ENCODE measurements around the gene FEM1C. TPM values are rescaled to one million over a fixed set of nuclear protein-coding genes. Genes with fewer than 3 reads are reported as not detected.

The FEM1C gene
- total RNA-seq, 2 donors from 2014 or later, result 20.2 to 39.2 TPM

- H3K4me3 ChIP-seq, result no peak overlapping the region
- H3K27me3 ChIP-seq, result no peaks in the 10 kb centered on the region
- no peak overlapping the region for H3K9ac ChIP-seq (ENCODE audit: low read depth in 2 of 2, low read length in 2 of 2)
- no peak for DNase-seq
- no peaks in the 10 kb centered on the region for H3K4me1 ChIP-seq
- no peak for TF ChIP-seq CTCF (IDR thresholded peaks at IDR 0.05)
- H3K27ac ChIP-seq, result no peak overlapping the region
- no peaks in the 10 kb centered on the region for H3K9me3 ChIP-seq
- H3K36me3 ChIP-seq, result no peaks in the 10 kb centered on the region
- intact Hi-C loops (cut with DNase I), result no loop called here
These were observed 30.4 kb downstream of the FEM1C start for GRCh38 chr5:115514220-115514619.

- Histone ChIP-seq H3K4me3 (no peak overlapping the region), H3K4me1 (no peaks in the 10 kb centered on the region), H3K9ac (ENCODE audit: low read depth in 2 of 2, low read length in 2 of 2) (no peak overlapping the region), H3K36me3 (no peaks in the 10 kb centered on the region), H3K27me3 (no peaks in the 10 kb centered on the region), H3K9me3 (no peaks in the 10 kb centered on the region), H3K27ac (no peak overlapping the region)
- intact Hi-C loops (cut with DNase I), result no loop called here
- TF ChIP-seq CTCF (IDR thresholded peaks at IDR 0.05), result no peak
- no peak for DNase-seq
These were observed 32.9 kb downstream of the FEM1C start for GRCh38 chr5:115511632-115512031.

- no peaks in the 10 kb centered on the region for H3K36me3 ChIP-seq
- no peak overlapping the region for H3K27ac ChIP-seq
- no peaks in the 10 kb centered on the region for H3K27me3 ChIP-seq
- no peak overlapping the region for H3K4me3 ChIP-seq
- no peak for DNase-seq
- no peak for TF ChIP-seq CTCF (IDR thresholded peaks at IDR 0.05)
- H3K9me3 ChIP-seq, result no peaks in the 10 kb centered on the region
- H3K9ac ChIP-seq (ENCODE audit: low read depth in 2 of 2, low read length in 2 of 2), result no peak overlapping the region
- H3K4me1 ChIP-seq, result no peaks in the 10 kb centered on the region
- intact Hi-C loops (cut with DNase I), result no loop called here
These were observed 34.4 kb downstream of the FEM1C start for GRCh38 chr5:115510145-115510645.

GRCh38 chr5:115509547-115509946, 35.0 kb downstream of the FEM1C start:
- no peak for TF ChIP-seq CTCF (IDR thresholded peaks at IDR 0.05)
- no peak for DNase-seq
- no peak overlapping the region for H3K9ac ChIP-seq (ENCODE audit: low read depth in 2 of 2, low read length in 2 of 2)
- no peak overlapping the region for H3K27ac ChIP-seq
- H3K27me3 ChIP-seq, result no peaks in the 10 kb centered on the region
- intact Hi-C loops (cut with DNase I), result no loop called here
- no peaks in the 10 kb centered on the region for H3K4me1 ChIP-seq
- no peak overlapping the region for H3K4me3 ChIP-seq
- no peaks in the 10 kb centered on the region for H3K36me3 ChIP-seq
- H3K9me3 ChIP-seq, result no peaks in the 10 kb centered on the region

GRCh38 chr5:115507681-115508080, 36.9 kb downstream of the FEM1C start:
- no peaks in the 10 kb centered on the region for H3K36me3 ChIP-seq
- no peaks in the 10 kb centered on the region for H3K9me3 ChIP-seq
- no peaks in the 10 kb centered on the region for H3K27me3 ChIP-seq
- no peak overlapping the region for H3K9ac ChIP-seq (ENCODE audit: low read depth in 2 of 2, low read length in 2 of 2)
- no peak for DNase-seq
- no peaks in the 10 kb centered on the region for H3K4me1 ChIP-seq
- no peak overlapping the region for H3K27ac ChIP-seq
- intact Hi-C loops (cut with DNase I), result no loop called here
- H3K4me3 ChIP-seq, result no peak overlapping the region
- no peak for TF ChIP-seq CTCF (IDR thresholded peaks at IDR 0.05)
